ENCODE results near the gene ZSCAN22. TPM values are rescaled to one million over a fixed set of nuclear protein-coding genes. Genes with fewer than 3 reads are reported as not detected.
A peak's percentile ranks its signal among the peaks of the same experiment; 100 is the strongest.
"Not testable (repeated sequence)": the region's sequence is repeated elsewhere in the genome, so short reads cannot be mapped to it uniquely, and the experiment has no call there.

ZSCAN22 gene
- total RNA-seq, 1 donor from 2014 or later, result 4.6 TPM

GRCh38 chr19:58367698-58368454 lies 41.1 kb downstream of the ZSCAN22 start:
- Mint-ChIP-seq H3K27ac (no peak overlapping the region), H3K27me3 (no peaks in the 10 kb centered on the region), H3K4me3 (ENCODE audit: low read depth) (no peak overlapping the region), H3K36me3 (ENCODE audit: insufficient read depth) (peaks cover 9% of the 10 kb centered on the region), H3K4me1 (ENCODE audit: low read depth) (no peaks in the 10 kb centered on the region), H3K9me3 (ENCODE audit: low read depth) (no peaks in the 10 kb centered on the region)
- no peak for TF ChIP-seq CTCF (IDR thresholded peaks at IDR 0.05; ENCODE audit: unreplicated experiment)
- no peak for DNase-seq (ENCODE audit: low spot score, unreplicated experiment)

GRCh38 chr19:58368561-58369360 lies 42.0 kb downstream of the ZSCAN22 start:
- peaks cover 9% of the 10 kb centered on the region for H3K36me3 Mint-ChIP-seq (ENCODE audit: insufficient read depth)
- H3K4me1 Mint-ChIP-seq (ENCODE audit: low read depth), result no peaks in the 10 kb centered on the region
- H3K27ac Mint-ChIP-seq, result no peak overlapping the region
- no peak overlapping the region for H3K4me3 Mint-ChIP-seq (ENCODE audit: low read depth)
- TF ChIP-seq CTCF (IDR thresholded peaks at IDR 0.05; ENCODE audit: unreplicated experiment), result no peak
- no peaks in the 10 kb centered on the region for H3K27me3 Mint-ChIP-seq
- no peaks in the 10 kb centered on the region for H3K9me3 Mint-ChIP-seq (ENCODE audit: low read depth)
- no peak for DNase-seq (ENCODE audit: low spot score, unreplicated experiment)

GRCh38 chr19:58372311-58373133 lies 45.7 kb downstream of the ZSCAN22 start:
- Mint-ChIP-seq H3K4me1 (ENCODE audit: low read depth) (no peaks in the 10 kb centered on the region), H3K36me3 (ENCODE audit: insufficient read depth) (peaks cover 6% of the 10 kb centered on the region), H3K27ac (no peak overlapping the region), H3K27me3 (no peaks in the 10 kb centered on the region), H3K4me3 (ENCODE audit: low read depth) (no peak overlapping the region), H3K9me3 (ENCODE audit: low read depth) (no peaks in the 10 kb centered on the region)
- peak; percentile 39 for TF ChIP-seq CTCF (IDR thresholded peaks at IDR 0.05; ENCODE audit: unreplicated experiment)
- DNase-seq (ENCODE audit: low spot score, unreplicated experiment), result no peak

- H3K4me3 Mint-ChIP-seq (ENCODE audit: low read depth), result no peak overlapping the region
- no peaks in the 10 kb centered on the region for H3K4me1 Mint-ChIP-seq (ENCODE audit: low read depth)
Observed at GRCh38 chr19:58374200-58374599, 47.4 kb downstream of the ZSCAN22 start.

GRCh38 chr19:58376724-58377123 lies 49.9 kb downstream of the ZSCAN22 start:
- not testable (repeated sequence) for H3K36me3 Mint-ChIP-seq (ENCODE audit: insufficient read depth); DNase-seq (ENCODE audit: low spot score, unreplicated experiment); H3K27ac Mint-ChIP-seq; H3K9me3 Mint-ChIP-seq (ENCODE audit: low read depth); H3K4me3 Mint-ChIP-seq (ENCODE audit: low read depth); H3K4me1 Mint-ChIP-seq (ENCODE audit: low read depth); H3K27me3 Mint-ChIP-seq

More at GRCh38 chr19:58374200-58374599, 47.4 kb downstream of the ZSCAN22 start:
- Mint-ChIP-seq H3K27me3 (no peaks in the 10 kb centered on the region), H3K9me3 (ENCODE audit: low read depth) (no peaks in the 10 kb centered on the region), H3K27ac (no peak overlapping the region), H3K36me3 (ENCODE audit: insufficient read depth) (peaks cover 6% of the 10 kb centered on the region)
- no peak for DNase-seq (ENCODE audit: low spot score, unreplicated experiment)
- TF ChIP-seq CTCF (IDR thresholded peaks at IDR 0.05; ENCODE audit: unreplicated experiment), result no peak

Data from progenitor cell of endocrine pancreas (in vitro differentiated cells).